Epithelial cell of prostate (primary cell): Measurements from ENCODE around the gene DRC7.
"Not testable (repeated sequence)": the region's sequence is repeated elsewhere in the genome, so short reads cannot be mapped to it uniquely, and the experiment has no call there.

Source experiments
- DNase-seq: peaks from one replicate; pipeline ENCODE4 v3.0.0-alpha.2; 2011; ENCODE audit warnings: low read depth, low spot score
- H3K27ac ChIP-seq: fragments of 450-650 bp; 2 replicates; pipeline ENCODE4 v1.5.1; 2017; ENCODE audit warnings: mild to moderate bottlenecking

The DRC7 gene

DNA sequence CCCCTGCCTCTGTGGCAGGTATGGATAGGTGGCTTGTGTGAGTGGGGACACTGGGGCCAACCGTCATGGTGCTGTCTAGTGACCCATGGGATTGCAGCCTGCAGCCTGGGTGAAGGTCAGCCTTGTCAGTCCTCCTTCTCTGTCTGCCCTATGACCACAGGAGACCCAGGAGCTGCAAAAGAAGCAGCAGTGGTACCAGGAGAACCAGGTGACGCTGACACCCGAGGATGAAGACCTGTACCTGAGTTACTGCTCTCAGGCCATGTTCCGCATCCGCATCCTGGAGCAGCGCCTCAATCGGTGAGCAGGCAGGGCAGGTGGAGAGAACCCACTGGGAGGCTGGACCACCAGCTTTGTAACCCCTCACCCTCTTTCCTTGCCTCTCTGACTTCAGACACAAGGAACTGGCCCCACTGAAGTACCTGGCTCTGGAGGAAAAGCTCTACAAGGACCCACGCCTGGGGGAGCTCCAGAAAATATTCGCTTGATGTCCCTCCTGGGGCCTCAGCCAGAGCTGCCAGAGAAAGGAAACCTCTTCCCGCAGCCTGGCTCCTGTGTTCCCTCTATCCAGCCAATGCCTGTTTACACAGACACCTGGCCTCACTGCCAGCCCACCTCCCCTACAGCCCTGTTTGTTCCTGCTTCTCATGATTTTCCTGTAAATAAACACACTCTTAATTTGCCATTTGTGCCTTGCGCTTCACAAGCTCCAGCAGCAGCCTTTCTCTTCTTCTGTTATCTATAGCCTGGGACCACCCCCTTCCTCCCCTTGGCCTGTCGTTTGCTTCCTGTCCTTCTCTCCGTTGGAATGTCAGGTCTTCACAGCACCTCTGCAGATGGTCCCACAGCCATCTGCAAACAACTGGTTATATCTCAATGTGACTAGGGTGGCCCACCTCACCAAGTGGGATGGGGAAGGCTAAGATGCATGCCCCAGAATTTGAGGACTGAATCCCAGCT is 36.4 kb downstream of the DRC7 start:
- no peak for DNase-seq
- no peak overlapping the region for H3K27ac ChIP-seq

DNA sequence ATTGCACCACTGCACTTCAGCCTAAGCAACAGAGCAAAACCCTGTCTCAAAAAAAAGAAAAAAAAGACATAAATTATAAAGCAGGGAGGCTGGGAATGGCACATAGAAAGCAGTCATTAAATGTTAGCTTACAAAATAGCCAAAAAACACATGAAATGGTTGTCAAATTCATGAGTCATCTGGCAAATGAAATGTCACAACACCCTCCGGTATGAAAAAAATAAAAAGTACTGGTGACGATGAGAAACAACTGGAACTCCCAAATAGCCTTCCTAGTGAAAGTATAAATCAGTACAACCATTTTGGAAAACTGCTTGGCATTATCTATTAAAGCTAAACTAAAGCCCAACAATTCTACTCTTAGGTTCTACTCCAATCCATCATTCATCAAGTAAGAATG is 37.4 kb downstream of the DRC7 start:
- H3K27ac ChIP-seq, result no peak overlapping the region
- no peak for DNase-seq

DNA sequence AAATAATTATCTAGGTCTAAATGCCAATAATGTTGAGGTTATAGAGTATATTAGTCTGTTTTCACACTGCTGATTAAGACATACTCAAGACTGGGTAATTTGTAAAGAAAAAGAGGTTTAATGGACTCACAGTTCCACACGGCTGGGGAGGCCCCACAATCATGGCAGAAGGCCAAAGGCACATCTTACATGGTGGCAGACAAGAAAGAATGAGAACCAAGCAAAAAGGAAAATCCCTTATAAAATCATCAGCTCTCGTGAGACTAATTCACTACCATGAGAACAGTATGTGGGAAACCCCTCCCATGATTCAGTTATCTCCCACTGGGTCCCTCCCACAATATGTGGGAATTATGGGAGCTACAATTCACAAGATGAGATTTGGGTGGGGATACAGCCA is 38.1 kb downstream of the DRC7 start:
- no peak overlapping the region for H3K27ac ChIP-seq
- DNase-seq, result no peak

DNA sequence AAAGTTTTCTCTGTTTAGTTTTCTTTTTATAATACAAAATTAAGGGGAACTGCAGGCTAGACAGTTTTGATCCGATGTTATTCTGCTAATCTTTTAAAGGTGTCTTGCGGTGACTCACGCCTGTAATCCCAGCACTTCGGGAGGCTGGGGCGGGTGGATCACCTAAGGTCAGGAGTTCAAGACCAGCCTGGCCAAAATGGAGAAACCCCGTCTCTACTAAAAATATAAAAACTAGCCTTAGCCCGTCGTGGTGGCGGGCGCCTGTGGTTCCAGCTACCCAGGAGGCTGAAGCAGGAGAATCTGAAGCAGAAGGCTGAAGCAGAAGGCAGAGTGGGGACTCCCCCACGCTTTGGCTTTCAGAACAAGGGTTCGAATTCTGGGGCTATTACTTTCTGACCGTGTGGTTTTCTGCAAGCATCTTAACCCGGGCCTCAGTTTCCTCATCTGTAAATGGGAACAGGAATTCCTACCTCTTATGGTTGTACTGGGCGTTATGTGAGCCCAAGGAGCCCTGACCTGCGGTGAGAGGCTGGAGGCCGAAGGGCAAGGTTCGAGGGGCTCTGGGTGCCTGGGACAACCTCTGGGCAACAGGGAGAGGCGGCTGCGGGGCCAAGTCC is 39.8 kb downstream of the DRC7 start:
- H3K27ac ChIP-seq, result peak overlapping the region; percentile 52
- no peak for DNase-seq

DNA sequence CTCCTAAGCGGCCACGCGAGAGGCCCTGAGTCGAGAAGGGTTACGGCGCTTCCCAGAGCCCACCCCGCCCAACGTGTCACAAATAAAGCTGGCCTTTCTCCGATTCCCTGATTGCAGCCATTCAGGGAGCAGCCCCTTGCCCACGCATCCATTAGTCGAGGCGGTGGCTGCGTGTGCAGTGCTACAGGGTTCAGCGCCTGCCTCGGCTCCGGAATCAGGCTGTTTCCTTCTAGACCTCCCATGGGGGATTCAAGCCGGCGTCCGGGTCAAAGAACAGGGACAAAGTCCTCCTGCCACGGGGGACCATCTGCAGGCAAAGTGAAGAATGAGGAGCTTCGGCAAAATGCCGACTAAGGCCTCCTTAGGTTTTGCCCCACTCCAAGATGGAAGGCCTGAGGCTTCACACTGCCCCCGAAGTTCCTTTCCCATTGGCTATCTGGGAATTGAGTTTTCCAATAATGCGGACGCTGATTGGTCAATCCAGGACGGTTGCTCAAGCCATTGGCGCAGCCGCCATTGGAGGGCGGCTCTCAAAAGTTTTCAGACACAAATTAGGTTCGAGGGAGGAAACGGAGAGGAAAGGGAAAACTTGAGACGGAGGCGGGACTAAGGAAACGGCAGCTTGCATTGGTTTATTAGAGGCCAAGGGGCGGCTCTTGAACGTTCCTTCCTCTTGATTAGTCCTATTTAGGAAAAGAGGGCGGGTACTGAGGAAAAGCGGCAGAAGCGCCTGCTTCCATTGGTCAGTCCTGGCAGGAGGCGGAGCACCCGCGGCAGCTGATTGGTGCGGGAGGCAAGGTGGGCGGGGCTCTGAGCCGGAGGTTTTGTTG is 40.5 kb downstream of the DRC7 start:
- H3K27ac ChIP-seq, result peak overlapping the region; percentile 52
- peak; percentile 99 for DNase-seq

DNA sequence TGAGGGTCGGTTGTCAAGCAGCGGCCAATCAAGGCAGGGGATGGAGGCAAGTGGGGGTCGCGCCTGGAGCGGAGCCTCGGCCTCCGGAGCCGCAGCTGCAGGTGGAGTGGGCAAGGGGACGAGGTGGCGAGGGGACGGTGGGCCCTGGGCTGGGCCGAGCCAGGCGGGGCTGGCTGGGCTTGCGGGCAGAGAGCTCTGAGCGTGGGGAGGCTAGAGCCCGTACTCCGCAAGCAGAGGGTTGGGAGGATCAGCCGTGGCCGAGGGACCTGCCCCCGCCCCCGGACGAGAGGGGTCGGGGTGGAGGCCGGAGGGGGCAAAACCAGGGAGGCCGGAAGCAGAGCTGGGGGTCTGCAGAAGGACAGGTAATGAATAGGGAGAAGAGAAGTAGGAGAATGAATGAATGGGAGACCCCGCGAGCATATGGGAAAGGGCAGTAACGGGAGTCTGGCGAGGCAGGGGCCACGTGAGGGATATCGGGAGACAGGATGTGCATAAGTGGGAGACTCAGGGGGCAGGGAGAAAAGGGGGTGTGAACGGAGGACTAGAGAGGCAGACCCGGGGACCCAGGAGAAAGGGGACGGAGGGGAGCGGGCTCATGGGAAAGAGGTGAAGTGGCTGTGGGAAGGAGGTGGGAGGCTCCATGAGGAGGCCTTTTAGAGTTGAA is 41.3 kb downstream of the DRC7 start, which contains the start of gene KATNB1:
KATNB1 (plus strand) TSS at position 16 of the 664 bp plus-strand sequence. CDS start 1,474 bp downstream, outside the sequence.
- peak within 1 kb of the TSS; percentile 58 for H3K27ac ChIP-seq
- DNase-seq, result no peak

DNA sequence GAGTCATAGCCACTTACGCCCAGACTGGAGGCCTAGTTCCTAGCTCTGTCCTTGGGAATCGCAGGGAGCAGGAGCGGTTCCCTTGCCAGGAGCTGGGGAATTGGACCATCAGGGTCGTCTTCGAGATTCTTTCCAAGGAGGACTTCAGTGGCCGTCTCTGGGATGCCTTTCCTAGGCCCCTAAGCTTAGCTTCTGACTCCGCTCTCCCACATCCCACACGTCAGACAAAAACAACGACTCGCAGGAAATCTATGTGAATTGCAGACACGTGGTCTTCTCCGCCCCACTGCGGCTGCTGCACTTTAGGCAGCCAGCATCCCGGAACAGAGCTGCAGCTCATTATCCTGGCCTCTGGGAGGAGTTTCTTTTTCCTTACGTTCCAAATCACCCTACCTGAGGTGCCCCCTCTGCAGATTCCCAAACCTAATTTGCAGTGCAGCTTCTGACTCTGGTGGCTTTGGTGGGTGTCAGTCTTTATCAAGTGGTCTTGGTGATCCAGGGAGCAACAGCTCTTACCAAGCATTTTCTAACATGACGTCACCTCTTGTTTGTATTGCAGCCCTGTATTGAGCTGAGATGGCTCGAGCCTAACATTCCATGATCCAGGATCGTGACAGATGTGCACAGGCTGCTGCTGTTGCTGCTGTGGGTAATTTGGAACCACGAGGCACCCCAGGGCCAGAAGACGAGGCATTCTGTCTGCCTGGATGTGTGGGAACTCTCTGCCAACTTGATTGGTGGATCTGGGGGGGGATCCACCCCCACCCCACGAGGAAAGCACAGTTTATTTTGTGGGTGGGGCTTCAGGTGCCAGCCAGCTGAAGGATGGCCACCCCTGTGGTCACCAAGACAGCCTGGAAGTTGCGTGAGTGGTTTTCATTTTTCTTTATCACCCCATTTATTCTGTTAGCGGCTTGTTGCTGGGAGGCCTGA is 42.1 kb downstream of the DRC7 start:
- no peak for DNase-seq
- H3K27ac ChIP-seq, result peak overlapping the region; percentile 58

DNA sequence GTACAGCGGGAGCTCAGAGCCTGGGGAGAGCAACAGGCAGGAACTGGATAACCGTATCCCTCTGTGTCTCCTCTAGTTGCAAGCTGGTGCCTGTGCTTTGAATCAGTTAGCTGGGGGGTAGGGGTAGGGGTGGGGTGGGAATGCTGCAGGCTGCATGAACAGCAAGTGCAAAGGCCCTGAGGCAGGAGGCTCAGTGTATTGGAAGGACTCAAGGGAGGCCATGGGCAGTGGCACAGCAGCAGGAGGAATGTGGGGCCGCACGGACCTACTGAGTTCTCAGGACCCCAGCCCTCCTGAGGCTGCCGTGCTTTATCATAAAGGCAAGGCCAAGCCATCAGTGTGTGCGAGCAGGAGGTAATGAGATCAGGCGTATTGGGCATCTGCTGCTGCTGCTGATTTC is 44.2 kb downstream of the DRC7 start:
- DNase-seq, result no peak
- H3K27ac ChIP-seq, result no peak overlapping the region

DNA sequence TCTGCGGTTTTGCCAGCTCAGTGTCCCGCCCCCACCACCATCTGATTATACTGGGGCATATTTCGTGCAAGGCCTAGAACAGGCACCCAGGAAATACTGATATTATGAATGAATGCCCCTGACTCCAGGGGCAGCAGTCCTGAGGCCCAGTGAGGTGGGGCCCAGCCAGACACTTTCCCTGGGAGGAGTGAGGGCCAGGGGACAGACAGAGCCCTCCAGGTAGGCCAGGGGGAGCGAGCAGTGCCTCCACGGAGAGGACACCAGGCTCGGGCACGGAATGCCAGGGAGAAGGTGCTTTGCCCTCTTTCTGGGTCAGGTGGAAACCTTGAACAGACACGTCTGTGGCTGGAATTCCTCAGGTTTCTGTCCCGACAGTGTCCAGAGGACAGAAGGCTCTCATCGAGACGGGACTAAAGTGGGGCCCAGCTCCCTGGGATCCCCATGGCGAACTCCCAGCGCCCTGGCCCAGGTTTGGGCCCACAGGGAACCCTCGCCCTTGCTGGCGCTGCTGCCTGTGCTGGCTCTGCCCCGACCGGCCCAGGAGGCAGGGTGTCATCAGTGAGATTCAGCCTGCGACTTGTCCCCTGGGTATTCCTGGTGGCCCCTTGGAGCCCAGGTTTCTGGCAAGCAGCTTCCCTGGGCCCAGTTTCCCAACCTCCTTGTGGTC is 45.3 kb downstream of the DRC7 start:
- H3K27ac ChIP-seq, result peak overlapping the region; percentile 34
- DNase-seq, result no peak

DNA sequence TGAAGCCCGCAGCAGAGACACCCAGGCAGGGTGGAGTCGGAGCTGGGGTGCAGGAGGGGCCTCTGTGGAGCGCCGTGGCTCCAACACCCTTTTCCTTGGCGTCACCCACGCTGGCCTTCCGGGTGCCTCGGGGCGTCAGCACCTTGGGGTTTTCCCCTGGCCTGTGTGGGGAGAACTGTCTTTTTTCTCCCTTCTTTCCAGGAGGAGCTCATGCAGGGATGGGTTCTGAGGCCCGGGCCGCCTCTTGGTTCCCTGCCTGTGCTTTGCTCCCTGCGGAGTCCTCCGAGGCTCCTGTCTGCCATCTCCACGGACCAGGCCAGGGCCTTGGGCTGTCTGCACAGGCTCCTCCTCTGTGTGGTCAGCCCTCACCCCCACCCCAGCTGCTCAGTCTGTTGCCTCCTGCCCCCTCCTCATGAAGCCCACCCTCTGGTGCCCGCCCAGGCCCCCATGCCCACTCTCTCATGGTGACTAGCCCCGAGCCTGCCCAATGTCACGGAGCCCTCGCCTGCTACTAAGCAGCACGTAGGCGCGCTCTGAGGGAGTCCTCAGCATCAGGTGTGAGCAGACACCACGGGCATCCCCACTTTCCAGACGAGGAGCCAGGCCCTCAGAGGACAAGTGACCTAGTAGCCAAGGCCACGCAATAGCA is 45.9 kb downstream of the DRC7 start:
- no peak for DNase-seq
- peak overlapping the region; percentile 34 for H3K27ac ChIP-seq

DNA sequence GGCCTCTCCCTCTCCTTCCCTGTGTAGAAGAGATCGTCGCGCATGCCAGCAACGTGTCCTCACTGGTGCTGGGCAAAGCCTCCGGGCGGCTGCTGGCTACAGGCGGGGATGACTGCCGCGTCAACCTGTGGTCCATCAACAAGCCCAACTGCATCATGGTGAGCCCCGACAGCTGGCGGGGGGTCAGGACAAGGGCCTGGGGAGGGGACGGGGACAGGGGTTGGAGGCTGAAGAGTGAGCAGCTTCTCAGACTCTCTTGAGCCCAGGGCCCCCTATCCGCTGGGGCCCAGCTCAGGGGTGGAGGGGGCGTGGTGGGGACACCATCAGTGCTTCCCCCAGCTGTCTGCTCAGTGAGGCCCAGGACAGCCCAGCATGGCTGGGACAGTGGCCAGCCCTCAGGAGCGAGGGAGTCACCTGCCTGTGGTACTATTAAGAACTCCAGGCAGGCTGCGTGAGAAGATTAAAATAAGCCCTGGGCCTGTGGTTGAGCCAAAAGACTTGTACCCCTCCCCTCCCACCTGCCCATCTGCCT is 47.1 kb downstream of the DRC7 start:
- no peak for DNase-seq
- no peak overlapping the region for H3K27ac ChIP-seq

DNA sequence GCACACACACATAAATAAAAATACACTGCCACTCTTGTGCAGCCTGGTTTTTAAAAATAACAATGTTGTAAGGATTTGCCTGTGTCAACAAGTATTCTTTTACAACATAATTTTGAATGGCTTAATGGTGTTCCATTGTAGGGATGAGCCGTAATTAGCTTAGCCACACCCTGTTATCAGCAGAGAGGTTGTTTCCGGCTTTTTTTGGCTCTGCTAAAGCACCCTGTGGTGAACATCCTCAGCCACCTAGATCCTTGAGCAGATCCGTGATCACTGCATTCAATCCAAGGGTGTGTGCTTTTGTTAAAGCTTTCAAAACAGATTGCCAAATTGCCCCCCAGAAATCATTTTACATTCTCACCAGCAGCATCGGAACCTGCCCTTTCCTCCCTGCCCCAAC is 47.9 kb downstream of the DRC7 start:
- no peak for DNase-seq
- H3K27ac ChIP-seq, result no peak overlapping the region

DNA sequence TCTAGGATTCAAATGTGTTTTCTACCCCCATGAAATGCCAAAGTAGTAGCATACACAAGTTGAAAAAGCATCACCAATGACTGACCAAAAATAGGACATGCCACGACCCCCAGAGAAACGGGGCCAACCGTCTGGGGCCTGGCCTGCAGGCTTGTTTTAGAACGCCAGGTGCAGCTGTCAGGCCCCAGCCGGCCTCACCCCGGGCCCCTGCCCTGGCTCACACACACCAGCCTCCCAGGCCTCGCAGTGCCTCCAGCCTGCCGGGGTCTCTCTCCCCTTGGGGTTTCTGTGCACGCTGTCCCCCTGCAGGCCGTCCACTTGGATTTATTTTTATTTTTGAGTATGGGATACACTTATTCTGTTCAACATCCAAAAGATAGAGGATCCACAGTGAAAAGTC is 48.9 kb downstream of the DRC7 start:
- DNase-seq, result no peak
- H3K27ac ChIP-seq, result no peak overlapping the region

DNA sequence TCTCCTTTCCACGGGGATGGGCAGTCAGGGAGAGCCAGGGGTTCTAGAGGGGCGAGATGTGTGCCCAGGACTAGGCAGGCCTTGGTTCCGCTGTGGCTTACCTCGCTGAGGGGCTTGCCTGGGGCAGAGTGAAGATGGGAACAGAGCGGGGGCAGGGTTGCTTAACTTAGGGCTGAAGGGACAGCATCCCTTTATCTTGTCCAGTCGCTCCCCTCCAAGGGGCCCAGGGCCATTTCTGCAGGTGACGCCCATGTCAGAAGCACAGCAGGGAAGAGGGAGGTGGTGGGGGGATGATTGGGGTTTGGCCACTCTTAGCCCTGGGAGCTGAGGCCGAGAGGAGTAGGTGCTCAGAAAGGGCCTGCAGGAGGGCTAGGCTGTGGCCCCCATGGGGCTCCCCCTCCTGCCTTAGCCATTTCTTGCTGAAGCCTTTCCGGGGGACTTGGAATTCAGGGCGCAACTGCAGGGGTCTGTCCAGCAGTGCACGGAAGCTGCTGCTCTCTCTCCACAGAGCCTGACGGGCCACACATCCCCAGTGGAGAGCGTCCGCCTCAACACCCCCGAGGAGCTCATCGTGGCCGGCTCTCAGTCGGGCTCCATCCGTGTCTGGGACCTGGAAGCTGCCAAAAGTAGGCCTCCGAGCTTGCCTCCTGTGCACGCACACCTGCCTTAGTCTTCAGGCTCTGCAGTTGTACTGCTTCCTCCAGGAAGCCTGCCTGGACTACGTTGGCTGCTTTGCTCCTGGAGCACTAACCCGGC is 49.5 kb downstream of the DRC7 start:
- no peak overlapping the region for H3K27ac ChIP-seq
- DNase-seq, result no peak

DNA sequence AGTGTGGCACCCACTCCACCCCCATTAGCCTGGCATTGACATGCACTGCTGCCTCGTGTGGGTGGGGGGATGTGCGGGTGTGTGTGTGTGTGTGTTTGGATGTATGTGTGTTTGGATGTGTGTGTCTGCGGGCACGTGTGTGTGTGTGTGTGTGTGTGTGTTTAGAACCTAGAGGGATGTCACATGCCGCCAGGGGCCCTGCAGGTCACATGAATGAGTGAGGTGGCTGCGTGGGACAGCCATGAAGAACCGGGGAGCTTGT is 50.0 kb downstream of the DRC7 start:
- no peak overlapping the region for H3K27ac ChIP-seq
- DNase-seq, result no peak

DNA sequence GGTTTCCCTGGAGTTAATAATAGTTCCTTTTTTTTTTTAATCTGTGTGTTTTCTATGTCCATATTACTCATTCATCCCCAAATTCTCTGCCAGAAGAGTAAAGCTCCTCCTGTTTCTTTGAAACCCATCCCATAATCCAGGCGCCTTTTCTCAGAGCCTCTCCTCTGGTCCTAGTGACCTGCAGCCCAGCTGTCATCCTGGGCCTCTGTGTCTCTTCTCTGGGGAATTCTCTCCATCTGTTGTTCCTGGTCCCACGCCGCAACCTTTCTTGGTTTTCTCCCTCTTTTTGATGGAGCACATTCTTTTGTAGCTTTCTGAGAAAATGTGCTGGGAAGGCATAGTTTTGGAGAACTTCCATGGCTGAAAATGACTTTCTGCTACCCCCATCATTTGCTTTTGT is 51.2 kb downstream of the DRC7 start:
- H3K27ac ChIP-seq, result no peak overlapping the region
- no peak for DNase-seq

DNA sequence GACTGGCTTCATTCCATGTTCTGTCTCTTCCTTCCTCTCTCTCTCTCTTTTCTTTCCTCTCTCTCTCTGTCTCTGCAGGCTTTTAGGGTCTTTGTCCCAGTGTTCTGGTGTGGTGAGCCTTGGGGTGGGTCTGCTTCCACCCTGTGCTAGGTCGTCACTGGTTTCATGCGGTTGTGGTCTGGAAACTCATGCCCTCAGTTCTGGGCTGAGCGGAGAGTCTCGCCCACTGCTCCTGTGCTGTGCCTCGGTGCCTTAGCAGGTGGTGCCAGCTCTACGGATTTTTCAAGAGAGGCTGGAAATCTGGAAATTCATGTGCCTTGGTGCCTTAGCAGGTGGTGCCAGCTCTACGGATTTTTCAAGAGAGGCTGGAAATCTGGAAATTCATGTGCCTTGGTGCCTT is 51.7 kb downstream of the DRC7 start:
- DNase-seq, result not testable (repeated sequence)

More for the DNA sequence above, 51.7 kb downstream of the DRC7 start:
- H3K27ac ChIP-seq, result not testable (repeated sequence)
